Smooth muscle cell (in vitro differentiated cells): ENCODE measurements around the gene CHD2. TPM values are rescaled to one million over a fixed set of nuclear protein-coding genes. Genes with fewer than 3 reads are reported as not detected.

Experiments used
- DNase-seq: peaks from one replicate; lab custom pipeline; 2025; ENCODE audit not compliant: unreplicated experiment; lab: John Stamatoyannopoulos, UW
- H2AFZ ChIP-seq: fragments of 200-600 bp; sonication (generic); 2 replicates; pipeline ENCODE4 v1.6.0; 2016; ENCODE audit warnings: antibody characterized with exemption, low read depth, mild to moderate bottlenecking
- H3F3A ChIP-seq: fragments of 200-600 bp; sonication (generic); 2 replicates; pipeline ENCODE4 v1.6.0; 2017; ENCODE audit warnings: antibody characterized with exemption, low read depth
- H3K27ac ChIP-seq: fragments of 200-600 bp; sonication (generic); 2 replicates; pipeline ENCODE4 v1.5.1; 2016; ENCODE audit warnings: low read depth, mild to moderate bottlenecking
- H3K27me3 ChIP-seq: fragments of 200-600 bp; sonication (generic); 2 replicates; pipeline ENCODE4 v1.6.1; 2016; ENCODE audit warnings: low read depth, mild to moderate bottlenecking
- H3K36me3 ChIP-seq: fragments of 200-600 bp; sonication (generic); 2 replicates; pipeline ENCODE4 v1.5.1; 2016; ENCODE audit warnings: low read depth
- H3K4me1 ChIP-seq: fragments of 200-600 bp; sonication (generic); 2 replicates; pipeline ENCODE4 v1.5.1; 2016; ENCODE audit warnings: low read depth
- H3K4me2 ChIP-seq: fragments of 200-600 bp; sonication (generic); 2 replicates; pipeline ENCODE4 v1.6.0; 2016; ENCODE audit warnings: mild to moderate bottlenecking
- H3K4me3 ChIP-seq: fragments of 200-600 bp; sonication (generic); 2 replicates; pipeline ENCODE4 v1.5.1; 2016; ENCODE audit warnings: mild to moderate bottlenecking
- H3K79me2 ChIP-seq: fragments of 200-600 bp; sonication (generic); 2 replicates; pipeline ENCODE4 v1.6.0; 2016; ENCODE audit warnings: low read depth, mild to moderate bottlenecking
- H3K9ac ChIP-seq: fragments of 200-600 bp; sonication (generic); 2 replicates; pipeline ENCODE4 v1.6.0; 2016; ENCODE audit warnings: low read depth
- H3K9me3 ChIP-seq: fragments of 200-600 bp; sonication (generic); replicated peaks from 2 replicates; pipeline ENCODE4 v1.5.1; 2016; ENCODE audit warnings: low read depth
- H4K20me1 ChIP-seq: fragments of 200-600 bp; sonication (generic); 2 replicates; pipeline ENCODE4 v1.6.0; 2016; ENCODE audit warnings: low read depth
- WGBS: methylation state at CpG from one replicate; pipeline ENCODE4 v1.1.7; 2016; ENCODE audit warnings: low lambda C conversion rate; 5-methylcytosine and 5-hydroxymethylcytosine counted together
- polyA plus RNA-seq: library from polyadenylated mRNA; unstranded; fragments of >200 nt; fragmentation: Nextera tagmentation; extraction: Ambion mirVana; gene quantifications from 2 replicates; pipeline ENCODE4 v1.2.1, GENCODE V29; 2016
- total RNA-seq: library from RNA; depleted of rRNA; stranded (reverse); fragments of >200 nt; gene quantifications from 2 replicates; pipeline ENCODE4 v1.2.3, GENCODE V29; 2014
- TF ChIP-seq, protein P1 (sequence below): fragments of 200-600 bp; sonication (generic); IDR thresholded peaks from 2 replicates; pipeline ENCODE4 v1.5.1; 2017; ENCODE audit warnings: borderline replicate concordance, mild to moderate bottlenecking, antibody characterized with exemption; ENCODE audit not compliant: insufficient read depth, poor library complexity, severe bottlenecking

The CHD2 gene
- total and polyA plus RNA-seq, 2 experiments from 2014 or later = 64.4 to 99.2 TPM

DNA sequence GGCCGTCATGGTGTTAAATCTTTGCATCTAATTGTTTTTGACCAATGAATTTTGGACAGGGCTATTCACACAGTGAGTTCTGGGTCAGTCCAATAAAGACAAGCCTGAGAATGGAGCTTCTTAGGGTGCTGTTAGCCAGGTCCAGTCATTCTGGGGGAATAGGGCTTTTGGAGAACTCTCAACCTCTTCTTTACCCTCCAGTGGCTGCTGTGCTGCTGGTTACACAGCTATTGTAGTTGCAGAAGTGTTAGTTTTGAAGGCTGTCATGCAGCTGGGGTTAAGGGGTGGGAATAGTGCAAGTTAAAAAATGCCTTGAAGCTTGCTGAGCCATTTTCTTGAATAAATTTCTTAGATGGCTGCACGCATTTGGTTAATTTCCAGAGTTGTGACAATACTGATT, 89.9 kb downstream of the CHD2 start:
- no peaks in the 10 kb centered on the region for H3K4me1 ChIP-seq
- H3K9me3 ChIP-seq = no peaks in the 10 kb centered on the region
- WGBS = 94% methylated on average over 2 of the region's 2 CpGs
- H3K27ac ChIP-seq = no peak overlapping the region
- H3K4me3 ChIP-seq = no peak overlapping the region
- no peak overlapping the region for H2AFZ ChIP-seq
- TF ChIP-seq, protein P1, sequence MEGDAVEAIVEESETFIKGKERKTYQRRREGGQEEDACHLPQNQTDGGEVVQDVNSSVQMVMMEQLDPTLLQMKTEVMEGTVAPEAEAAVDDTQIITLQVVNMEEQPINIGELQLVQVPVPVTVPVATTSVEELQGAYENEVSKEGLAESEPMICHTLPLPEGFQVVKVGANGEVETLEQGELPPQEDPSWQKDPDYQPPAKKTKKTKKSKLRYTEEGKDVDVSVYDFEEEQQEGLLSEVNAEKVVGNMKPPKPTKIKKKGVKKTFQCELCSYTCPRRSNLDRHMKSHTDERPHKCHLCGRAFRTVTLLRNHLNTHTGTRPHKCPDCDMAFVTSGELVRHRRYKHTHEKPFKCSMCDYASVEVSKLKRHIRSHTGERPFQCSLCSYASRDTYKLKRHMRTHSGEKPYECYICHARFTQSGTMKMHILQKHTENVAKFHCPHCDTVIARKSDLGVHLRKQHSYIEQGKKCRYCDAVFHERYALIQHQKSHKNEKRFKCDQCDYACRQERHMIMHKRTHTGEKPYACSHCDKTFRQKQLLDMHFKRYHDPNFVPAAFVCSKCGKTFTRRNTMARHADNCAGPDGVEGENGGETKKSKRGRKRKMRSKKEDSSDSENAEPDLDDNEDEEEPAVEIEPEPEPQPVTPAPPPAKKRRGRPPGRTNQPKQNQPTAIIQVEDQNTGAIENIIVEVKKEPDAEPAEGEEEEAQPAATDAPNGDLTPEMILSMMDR = no peak
- peaks cover 52% of the 10 kb centered on the region for H3K36me3 ChIP-seq
- peaks cover 96% of the 10 kb centered on the region for H4K20me1 ChIP-seq
- DNase-seq = no peak
- peaks cover 26% of the 10 kb centered on the region for H3F3A ChIP-seq
- H3K9ac ChIP-seq = no peak overlapping the region
- peaks cover 80% of the 10 kb centered on the region for H3K79me2 ChIP-seq
- no peak overlapping the region for H3K4me2 ChIP-seq
- H3K27me3 ChIP-seq = no peaks in the 10 kb centered on the region

DNA sequence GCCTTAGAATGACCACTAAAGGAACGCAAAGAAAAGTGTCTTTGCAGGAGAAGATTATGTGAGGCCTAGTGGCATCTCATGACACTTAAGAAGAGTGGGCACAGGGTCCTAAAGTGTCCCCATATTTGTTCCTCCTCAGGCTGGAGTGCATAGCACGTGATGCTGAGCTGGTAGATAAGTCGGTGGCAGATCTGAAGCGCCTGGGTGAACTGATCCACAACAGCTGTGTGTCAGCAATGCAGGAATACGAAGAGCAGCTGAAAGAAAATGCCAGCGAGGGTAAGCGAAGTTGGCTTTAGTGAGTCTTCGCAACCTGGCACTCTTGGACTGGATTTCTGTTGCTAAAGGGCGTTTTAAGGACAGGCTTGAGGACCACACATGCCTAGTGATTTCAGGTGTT, 92.6 kb downstream of the CHD2 start:
- Histone ChIP-seq H3K9ac (no peak overlapping the region), H3K27ac (no peak overlapping the region), H3K27me3 (no peaks in the 10 kb centered on the region), H3K4me1 (no peaks in the 10 kb centered on the region), H3K4me2 (no peak overlapping the region), H3K79me2 (peaks cover 67% of the 10 kb centered on the region), H2AFZ (no peak overlapping the region), H3K9me3 (no peaks in the 10 kb centered on the region), H3K36me3 (peaks cover 57% of the 10 kb centered on the region), H3F3A (peaks cover 27% of the 10 kb centered on the region), H3K4me3 (no peak overlapping the region), H4K20me1 (peaks cover 91% of the 10 kb centered on the region)
- TF ChIP-seq, protein P1 = no peak
- WGBS = 94% methylated on average over 9 of the region's 9 CpGs
- no peak for DNase-seq

DNA sequence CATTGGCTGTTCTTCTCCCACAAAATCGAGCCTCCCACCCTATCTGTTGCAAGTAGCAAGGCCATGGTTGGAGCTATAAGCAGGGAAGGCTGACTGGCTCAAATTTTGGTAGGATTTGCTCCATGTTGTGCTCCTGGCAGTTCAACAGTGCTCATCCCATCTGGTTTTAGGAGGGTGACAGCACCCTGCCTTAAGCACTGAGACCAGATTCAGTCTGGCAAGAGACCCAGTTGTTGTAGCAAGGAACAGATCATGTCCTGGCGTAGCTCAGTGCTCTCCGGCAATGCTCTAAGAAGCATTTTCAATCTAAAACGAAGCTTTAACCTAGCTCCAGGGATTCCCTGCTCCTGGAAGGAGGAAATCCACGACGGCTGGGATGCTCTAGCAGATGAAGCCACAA, 97.7 kb downstream of the CHD2 start:
- Histone ChIP-seq H4K20me1 (peaks cover 86% of the 10 kb centered on the region), H3F3A (peaks cover 13% of the 10 kb centered on the region), H3K36me3 (peaks cover 68% of the 10 kb centered on the region)

DNA sequence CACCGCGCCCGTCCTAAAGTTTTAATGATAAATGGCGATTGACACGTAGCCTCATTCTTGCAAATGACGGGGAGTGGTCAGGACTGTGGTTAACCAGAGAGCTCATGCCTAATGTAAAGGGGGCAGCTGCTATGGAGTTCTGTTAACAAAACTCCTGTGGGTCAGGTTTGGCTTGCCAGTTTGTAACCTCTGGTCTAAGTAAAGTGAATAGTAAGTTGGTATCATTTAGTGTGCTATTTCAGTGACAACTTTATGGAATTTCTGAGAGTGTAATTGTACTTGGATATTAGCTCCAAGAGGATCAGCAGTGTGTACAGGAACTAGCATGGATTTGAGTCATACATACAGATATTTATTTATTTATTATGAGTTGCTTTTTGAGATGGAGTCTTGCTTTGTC, 101.0 kb downstream of the CHD2 start:
- Histone ChIP-seq H3K36me3 (peaks cover 61% of the 10 kb centered on the region), H3K9ac (no peak overlapping the region), H3K4me2 (no peak overlapping the region), H3K4me1 (no peaks in the 10 kb centered on the region), H3K27me3 (no peaks in the 10 kb centered on the region), H3K27ac (no peak overlapping the region), H3K79me2 (peaks cover 41% of the 10 kb centered on the region), H3F3A (peaks cover 12% of the 10 kb centered on the region), H3K9me3 (no peaks in the 10 kb centered on the region), H4K20me1 (peaks cover 81% of the 10 kb centered on the region), H2AFZ (no peak overlapping the region), H3K4me3 (no peak overlapping the region)
- WGBS = 84% methylated on average over 6 of the region's 6 CpGs
- DNase-seq = no peak
- TF ChIP-seq, protein P1 = no peak

More for the DNA sequence above, 97.7 kb downstream of the CHD2 start:
- Histone ChIP-seq H3K4me1 (no peaks in the 10 kb centered on the region), H3K27ac (no peak overlapping the region), H3K79me2 (peaks cover 41% of the 10 kb centered on the region), H3K9ac (no peak overlapping the region), H3K9me3 (no peaks in the 10 kb centered on the region), H3K4me2 (no peak overlapping the region), H3K27me3 (no peaks in the 10 kb centered on the region), H2AFZ (no peak overlapping the region), H3K4me3 (no peak overlapping the region)
- no peak for DNase-seq
- 96% methylated on average over 6 of the region's 6 CpGs for WGBS
- TF ChIP-seq, protein P1 = no peak
